HepG2 (cell line): Measurements from ENCODE around the gene MAST1. TPM values are rescaled to one million over a fixed set of nuclear protein-coding genes. Genes with fewer than 3 reads are reported as not detected.

Source experiments
- ATF1 ChIP-seq: IDR thresholded peaks from 2 replicates; pipeline ENCODE4 v1.6.1; 2016; ENCODE audit warnings: mild to moderate bottlenecking, control low read depth
- EP300 ChIP-seq, 3 experiments: sonication (generic) in 1 of 3; formaldehyde crosslinking in 1 of 3; IDR thresholded peaks; 2 replicates each; pipeline versions ENCODE4 v1.5.1 to v1.6.1; 2011 to 2020; ENCODE audit warnings: low read depth in 2 of 3, low read length in 2 of 3, borderline replicate concordance in 1 of 3, improper control_type of control experiment in 1 of 3, mild to moderate bottlenecking in 1 of 3, missing genetic modification reagents in 1 of 3, moderate library complexity in 1 of 3
- FOXK1 ChIP-seq: sonication (generic); formaldehyde crosslinking; IDR thresholded peaks from 2 replicates; pipeline ENCODE4 v1.4.0; 2020; ENCODE audit warnings: low read depth, missing genetic modification reagents, borderline replicate concordance
- KDM1A ChIP-seq: IDR thresholded peaks from 2 replicates; pipeline ENCODE4 v1.6.1; 2016; ENCODE audit warnings: missing compliant biosample characterization
- NR2F1 ChIP-seq, 2 experiments: fragments of 450-650 bp in 1 of 2; formaldehyde crosslinking in 1 of 2; IDR thresholded peaks; 2 replicates each; pipeline versions ENCODE4 v1.5.0 to v1.6.1; 2016 to 2020; ENCODE audit warnings: mild to moderate bottlenecking in 1 of 2, missing compliant biosample characterization in 1 of 2, missing genetic modification reagents in 1 of 2, moderate library complexity in 1 of 2
- PPARG ChIP-seq: conservative IDR thresholded peaks from 2 replicates; pipeline ENCODE4 v1.6.1; 2016; ENCODE audit warnings: missing biosample characterization, missing genetic modification reagents
- PTBP1 ChIP-seq: fragments of 200-400 bp; formaldehyde crosslinking; IDR thresholded peaks from 2 replicates; pipeline ENCODE4 v1.6.1; 2018; ENCODE audit warnings: low read length, low read depth; ENCODE audit not compliant: poor library complexity, severe bottlenecking
- RFX1 ChIP-seq: fragments of 450-650 bp; IDR thresholded peaks from 2 replicates; pipeline ENCODE4 v1.6.1; 2017
- RORA ChIP-seq: sonication (generic); formaldehyde crosslinking; IDR thresholded peaks from 2 replicates; pipeline ENCODE4 v1.5.0; 2020; ENCODE audit warnings: mild to moderate bottlenecking, missing genetic modification reagents, moderate library complexity
- SIX1 ChIP-seq: sonication (generic); formaldehyde crosslinking; IDR thresholded peaks from 2 replicates; pipeline ENCODE4 v1.4.0; 2020; ENCODE audit warnings: missing genetic modification reagents, borderline replicate concordance
- ZFP41 ChIP-seq: sonication (generic); formaldehyde crosslinking; IDR thresholded peaks from 2 replicates; pipeline ENCODE4 v1.4.0; 2020; ENCODE audit warnings: mild to moderate bottlenecking, missing genetic modification reagents, borderline replicate concordance
- ZNF329 ChIP-seq: sonication (generic); formaldehyde crosslinking; IDR thresholded peaks from 2 replicates; pipeline ENCODE4 v1.9.0; 2021; ENCODE audit warnings: low read depth, mild to moderate bottlenecking, missing genetic modification reagents
- ZNF446 ChIP-seq: sonication (generic); formaldehyde crosslinking; IDR thresholded peaks from 2 replicates; pipeline ENCODE4 v1.5.0; 2020; ENCODE audit warnings: mild to moderate bottlenecking, missing genetic modification reagents
- ZNF496 ChIP-seq: sonication (generic); formaldehyde crosslinking; IDR thresholded peaks from 2 replicates; pipeline ENCODE4 v1.8.1; 2023; ENCODE audit warnings: mild to moderate bottlenecking, moderate library complexity, missing genetic modification reagents; ENCODE audit not compliant: insufficient replicate concordance
- polyA plus RNA-seq, 8 experiments: library from polyadenylated mRNA; depleted of rRNA in 3 of 8; stranded (reverse) in 7 of 8; unstranded in 1 of 8; fragments of >200 nt; fragmentation: Illumina TruSeq in 4 of 8; extraction: Trizol in 4 of 8; gene quantifications; 2 replicates each; pipeline versions ENCODE4 v1.2.1 to v1.2.3, GENCODE V29; 2011 to 2016; ENCODE audit warnings: low read depth in 4 of 8, missing spikeins in 1 of 8, mixed read lengths in 1 of 8; ENCODE audit not compliant: insufficient read depth in 1 of 8
- total RNA-seq, 5 experiments: library from RNA; depleted of rRNA; stranded (reverse); fragments of >200 nt; fragmentation: Illumina TruSeq; extraction: Trizol; gene quantifications; 2 replicates each; pipeline ENCODE4 v1.2.3, GENCODE V29; 2016; ENCODE audit warnings: low read depth in 1 of 5
- TF ChIP-seq, protein P1 (sequence below): sonication (generic); formaldehyde crosslinking; IDR thresholded peaks from 2 replicates; pipeline ENCODE4 v1.9.0; 2021; ENCODE audit warnings: missing genetic modification reagents, borderline replicate concordance
- TF ChIP-seq, protein P2 (sequence below): sonication (generic); formaldehyde crosslinking; IDR thresholded peaks from 2 replicates; pipeline ENCODE4 v1.4.0; 2020; ENCODE audit warnings: missing genetic modification reagents, borderline replicate concordance
- TF ChIP-seq, protein P3 (sequence below): sonication (generic); formaldehyde crosslinking; IDR thresholded peaks from 2 replicates; pipeline ENCODE4 v1.8.1; 2023; ENCODE audit warnings: mild to moderate bottlenecking, missing genetic modification reagents
- TF ChIP-seq, protein P4 (sequence below): sonication (generic); formaldehyde crosslinking; IDR thresholded peaks from 2 replicates; pipeline ENCODE4 v1.5.0; 2020; ENCODE audit warnings: mild to moderate bottlenecking, missing genetic modification reagents

The MAST1 gene
- total and polyA plus RNA-seq, 2 of the 13 experiments (the other 11 are each of a cell fraction or from before 2014, with no cell fraction given) = 0.73 to 4.7 TPM

DNA sequence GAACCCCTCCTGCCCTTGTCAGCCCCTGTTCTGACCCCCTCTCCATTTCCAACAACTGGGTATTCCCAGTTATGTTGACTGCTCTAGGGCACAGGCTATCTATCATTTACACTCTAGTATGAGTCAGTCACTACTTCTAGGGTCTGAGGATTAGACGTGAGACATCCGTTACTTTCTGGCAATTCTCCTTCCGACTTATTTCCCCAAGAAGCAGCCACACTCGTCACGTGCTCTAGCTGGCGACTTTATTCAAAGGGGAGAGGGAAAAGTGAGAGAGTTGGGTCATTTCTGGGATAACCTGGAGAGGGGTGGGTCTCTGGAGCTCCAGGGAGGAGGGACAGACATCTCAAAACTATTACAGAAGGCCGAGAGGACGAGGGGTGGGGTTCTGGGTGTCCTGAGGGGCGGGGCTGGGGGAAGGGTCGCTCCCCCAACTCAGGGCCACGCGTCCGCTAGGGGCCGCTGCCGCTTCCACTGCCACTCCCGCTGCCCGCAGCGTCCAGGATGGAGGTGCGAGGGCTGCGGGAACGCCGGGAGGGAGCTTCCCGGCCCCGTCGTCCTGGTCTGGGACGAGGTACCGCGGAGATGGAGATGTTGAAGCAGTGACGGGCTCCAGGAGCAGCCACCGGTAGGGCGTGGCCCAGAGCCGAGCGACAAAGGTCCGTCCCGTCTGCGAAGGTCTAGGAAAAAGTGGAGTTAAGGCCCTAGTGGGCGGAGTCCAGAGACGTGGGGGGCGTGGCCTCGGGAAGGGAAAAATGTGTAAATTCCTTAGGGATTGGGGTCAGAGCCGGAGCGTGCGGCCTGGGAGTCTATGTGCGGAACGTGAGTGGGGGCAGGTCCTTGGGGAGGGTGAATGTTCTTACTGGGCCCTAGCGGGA, 12.8 kb upstream of the MAST1 start (continued):
- TF ChIP-seq, protein P1, sequence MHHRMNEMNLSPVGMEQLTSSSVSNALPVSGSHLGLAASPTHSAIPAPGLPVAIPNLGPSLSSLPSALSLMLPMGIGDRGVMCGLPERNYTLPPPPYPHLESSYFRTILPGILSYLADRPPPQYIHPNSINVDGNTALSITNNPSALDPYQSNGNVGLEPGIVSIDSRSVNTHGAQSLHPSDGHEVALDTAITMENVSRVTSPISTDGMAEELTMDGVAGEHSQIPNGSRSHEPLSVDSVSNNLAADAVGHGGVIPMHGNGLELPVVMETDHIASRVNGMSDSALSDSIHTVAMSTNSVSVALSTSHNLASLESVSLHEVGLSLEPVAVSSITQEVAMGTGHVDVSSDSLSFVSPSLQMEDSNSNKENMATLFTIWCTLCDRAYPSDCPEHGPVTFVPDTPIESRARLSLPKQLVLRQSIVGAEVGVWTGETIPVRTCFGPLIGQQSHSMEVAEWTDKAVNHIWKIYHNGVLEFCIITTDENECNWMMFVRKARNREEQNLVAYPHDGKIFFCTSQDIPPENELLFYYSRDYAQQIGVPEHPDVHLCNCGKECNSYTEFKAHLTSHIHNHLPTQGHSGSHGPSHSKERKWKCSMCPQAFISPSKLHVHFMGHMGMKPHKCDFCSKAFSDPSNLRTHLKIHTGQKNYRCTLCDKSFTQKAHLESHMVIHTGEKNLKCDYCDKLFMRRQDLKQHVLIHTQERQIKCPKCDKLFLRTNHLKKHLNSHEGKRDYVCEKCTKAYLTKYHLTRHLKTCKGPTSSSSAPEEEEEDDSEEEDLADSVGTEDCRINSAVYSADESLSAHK (CRISPR knock-in tag) = no peak
- TF ChIP-seq ZNF496 (CRISPR knock-in tag) = no peak
- TF ChIP-seq RORA (CRISPR knock-in tag) = no peak
- TF ChIP-seq PPARG (CRISPR knock-in tag) = peak; percentile 70; the same call in 1 of the 2 replicates
- no peak for TF ChIP-seq RFX1
- TF ChIP-seq, protein P2, sequence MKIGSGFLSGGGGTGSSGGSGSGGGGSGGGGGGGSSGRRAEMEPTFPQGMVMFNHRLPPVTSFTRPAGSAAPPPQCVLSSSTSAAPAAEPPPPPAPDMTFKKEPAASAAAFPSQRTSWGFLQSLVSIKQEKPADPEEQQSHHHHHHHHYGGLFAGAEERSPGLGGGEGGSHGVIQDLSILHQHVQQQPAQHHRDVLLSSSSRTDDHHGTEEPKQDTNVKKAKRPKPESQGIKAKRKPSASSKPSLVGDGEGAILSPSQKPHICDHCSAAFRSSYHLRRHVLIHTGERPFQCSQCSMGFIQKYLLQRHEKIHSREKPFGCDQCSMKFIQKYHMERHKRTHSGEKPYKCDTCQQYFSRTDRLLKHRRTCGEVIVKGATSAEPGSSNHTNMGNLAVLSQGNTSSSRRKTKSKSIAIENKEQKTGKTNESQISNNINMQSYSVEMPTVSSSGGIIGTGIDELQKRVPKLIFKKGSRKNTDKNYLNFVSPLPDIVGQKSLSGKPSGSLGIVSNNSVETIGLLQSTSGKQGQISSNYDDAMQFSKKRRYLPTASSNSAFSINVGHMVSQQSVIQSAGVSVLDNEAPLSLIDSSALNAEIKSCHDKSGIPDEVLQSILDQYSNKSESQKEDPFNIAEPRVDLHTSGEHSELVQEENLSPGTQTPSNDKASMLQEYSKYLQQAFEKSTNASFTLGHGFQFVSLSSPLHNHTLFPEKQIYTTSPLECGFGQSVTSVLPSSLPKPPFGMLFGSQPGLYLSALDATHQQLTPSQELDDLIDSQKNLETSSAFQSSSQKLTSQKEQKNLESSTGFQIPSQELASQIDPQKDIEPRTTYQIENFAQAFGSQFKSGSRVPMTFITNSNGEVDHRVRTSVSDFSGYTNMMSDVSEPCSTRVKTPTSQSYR = no peak
- peak; percentile 29; the same call in 1 of the 2 replicates for TF ChIP-seq FOXK1 (CRISPR knock-in tag)
- TF ChIP-seq SIX1 = no peak
- TF ChIP-seq ZNF329 (CRISPR knock-in tag) = no peak
- TF ChIP-seq ZNF446 (CRISPR knock-in tag) = no peak
- TF ChIP-seq NR2F1 (CRISPR knock-in tag; IDR thresholded peaks at IDR 0.05) = no peak
- TF ChIP-seq, protein P3, sequence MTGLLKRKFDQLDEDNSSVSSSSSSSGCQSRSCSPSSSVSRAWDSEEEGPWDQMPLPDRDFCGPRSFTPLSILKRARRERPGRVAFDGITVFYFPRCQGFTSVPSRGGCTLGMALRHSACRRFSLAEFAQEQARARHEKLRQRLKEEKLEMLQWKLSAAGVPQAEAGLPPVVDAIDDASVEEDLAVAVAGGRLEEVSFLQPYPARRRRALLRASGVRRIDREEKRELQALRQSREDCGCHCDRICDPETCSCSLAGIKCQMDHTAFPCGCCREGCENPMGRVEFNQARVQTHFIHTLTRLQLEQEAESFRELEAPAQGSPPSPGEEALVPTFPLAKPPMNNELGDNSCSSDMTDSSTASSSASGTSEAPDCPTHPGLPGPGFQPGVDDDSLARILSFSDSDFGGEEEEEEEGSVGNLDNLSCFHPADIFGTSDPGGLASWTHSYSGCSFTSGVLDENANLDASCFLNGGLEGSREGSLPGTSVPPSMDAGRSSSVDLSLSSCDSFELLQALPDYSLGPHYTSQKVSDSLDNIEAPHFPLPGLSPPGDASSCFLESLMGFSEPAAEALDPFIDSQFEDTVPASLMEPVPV = no peak
- TF ChIP-seq PTBP1 = no peak
- no peak for TF ChIP-seq EP300 (IDR thresholded peaks at IDR 0.05; ENCODE audit: low read depth in 2 of 2, low read length in 2 of 2)
- TF ChIP-seq EP300 (CRISPR knock-in tag; IDR thresholded peaks at IDR 0.05; ENCODE audit: borderline replicate concordance) = no peak
- TF ChIP-seq, protein P4, sequence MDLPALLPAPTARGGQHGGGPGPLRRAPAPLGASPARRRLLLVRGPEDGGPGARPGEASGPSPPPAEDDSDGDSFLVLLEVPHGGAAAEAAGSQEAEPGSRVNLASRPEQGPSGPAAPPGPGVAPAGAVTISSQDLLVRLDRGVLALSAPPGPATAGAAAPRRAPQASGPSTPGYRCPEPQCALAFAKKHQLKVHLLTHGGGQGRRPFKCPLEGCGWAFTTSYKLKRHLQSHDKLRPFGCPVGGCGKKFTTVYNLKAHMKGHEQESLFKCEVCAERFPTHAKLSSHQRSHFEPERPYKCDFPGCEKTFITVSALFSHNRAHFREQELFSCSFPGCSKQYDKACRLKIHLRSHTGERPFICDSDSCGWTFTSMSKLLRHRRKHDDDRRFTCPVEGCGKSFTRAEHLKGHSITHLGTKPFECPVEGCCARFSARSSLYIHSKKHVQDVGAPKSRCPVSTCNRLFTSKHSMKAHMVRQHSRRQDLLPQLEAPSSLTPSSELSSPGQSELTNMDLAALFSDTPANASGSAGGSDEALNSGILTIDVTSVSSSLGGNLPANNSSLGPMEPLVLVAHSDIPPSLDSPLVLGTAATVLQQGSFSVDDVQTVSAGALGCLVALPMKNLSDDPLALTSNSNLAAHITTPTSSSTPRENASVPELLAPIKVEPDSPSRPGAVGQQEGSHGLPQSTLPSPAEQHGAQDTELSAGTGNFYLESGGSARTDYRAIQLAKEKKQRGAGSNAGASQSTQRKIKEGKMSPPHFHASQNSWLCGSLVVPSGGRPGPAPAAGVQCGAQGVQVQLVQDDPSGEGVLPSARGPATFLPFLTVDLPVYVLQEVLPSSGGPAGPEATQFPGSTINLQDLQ (CRISPR knock-in tag) = no peak
- no peak for TF ChIP-seq ATF1
- TF ChIP-seq KDM1A (CRISPR knock-in tag) = no peak
- TF ChIP-seq ZFP41 (CRISPR knock-in tag) = no peak
